GM21528 (cell line): ENCODE results near the gene ISCA2.
"Not testable (repeated sequence)": the region's sequence is repeated elsewhere in the genome, so short reads cannot be mapped to it uniquely, and the experiment has no call there.

ENCODE experiments used
- ATAC-seq: cut with Tn5 transposase; IDR thresholded peaks from one replicate; pipeline ENCODE4 v1.9.1; 2021; ENCODE audit warnings: mild to moderate bottlenecking, moderate library complexity; ENCODE audit not compliant: unreplicated experiment, low FRiP score

The ISCA2 gene, protein sequence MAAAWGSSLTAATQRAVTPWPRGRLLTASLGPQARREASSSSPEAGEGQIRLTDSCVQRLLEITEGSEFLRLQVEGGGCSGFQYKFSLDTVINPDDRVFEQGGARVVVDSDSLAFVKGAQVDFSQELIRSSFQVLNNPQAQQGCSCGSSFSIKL

DNA sequence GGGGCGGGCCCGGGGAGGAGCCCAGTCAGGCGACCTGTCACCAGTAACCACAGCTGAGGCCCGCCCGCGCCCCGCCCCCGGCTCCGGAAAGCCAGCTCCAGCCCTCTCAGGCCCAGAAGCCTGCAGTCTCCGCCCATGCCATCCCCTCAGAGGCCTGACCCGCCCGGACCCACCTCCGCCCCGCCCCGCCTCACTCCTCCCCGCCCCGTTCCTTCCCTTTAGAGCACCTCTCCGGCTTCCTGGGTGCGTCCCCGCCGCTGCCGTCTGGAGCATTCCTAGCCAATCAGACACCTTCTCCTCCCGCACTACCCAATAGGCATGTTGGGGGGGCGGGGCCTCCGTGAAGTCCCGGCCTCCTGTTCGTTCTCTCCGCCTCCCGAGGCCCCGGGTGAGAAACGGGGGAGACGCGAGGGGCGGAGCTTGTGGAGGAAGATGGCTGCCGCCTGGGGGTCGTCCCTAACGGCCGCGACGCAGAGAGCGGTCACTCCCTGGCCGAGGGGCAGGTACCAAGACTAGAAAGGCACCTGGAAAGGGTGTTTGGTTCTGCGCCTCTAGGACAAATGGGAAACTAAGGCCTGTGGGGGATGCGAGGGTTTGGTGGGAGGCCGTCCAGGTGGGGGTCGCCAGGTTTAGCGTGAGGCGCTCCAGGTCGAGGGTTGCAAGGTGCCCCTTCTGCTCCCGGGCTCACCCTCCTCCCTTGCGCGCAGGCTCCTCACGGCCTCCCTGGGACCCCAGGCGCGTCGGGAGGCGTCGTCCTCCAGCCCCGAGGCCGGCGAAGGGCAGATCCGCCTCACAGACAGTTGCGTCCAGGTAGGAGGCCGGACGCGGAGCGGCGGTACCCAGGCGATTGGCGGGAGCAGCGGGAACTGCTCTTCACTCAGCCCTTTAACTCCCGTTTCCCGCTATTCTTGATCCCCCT lies at the start of gene ISCA2:
Gene ISCA2, plus strand, starts transcription at position 423 of the 919 bp plus-strand sequence. Its CDS starts 10 bp downstream, at position 433.
- peak; percentile 85 for ATAC-seq

DNA sequence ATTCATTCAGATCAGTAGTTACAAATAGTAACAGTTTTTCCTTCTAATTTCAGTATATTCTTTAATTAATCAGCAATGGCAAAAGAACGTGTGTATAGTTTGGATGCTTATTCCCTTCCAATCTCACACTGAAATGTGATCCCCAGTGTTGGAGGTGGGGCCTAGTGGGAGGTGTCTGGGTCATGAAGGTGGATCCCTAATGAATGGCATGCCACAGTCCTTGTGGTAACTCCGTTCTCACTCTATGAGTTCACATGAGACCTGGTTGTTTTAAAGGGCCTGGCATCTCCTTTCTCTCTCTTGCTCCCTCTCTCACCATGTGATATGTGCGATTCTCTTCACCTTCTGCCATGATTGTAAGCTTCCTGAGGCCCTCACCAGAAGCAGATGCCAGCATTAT lies 48.7 kb upstream of the ISCA2 start:
- ATAC-seq: no peak

DNA sequence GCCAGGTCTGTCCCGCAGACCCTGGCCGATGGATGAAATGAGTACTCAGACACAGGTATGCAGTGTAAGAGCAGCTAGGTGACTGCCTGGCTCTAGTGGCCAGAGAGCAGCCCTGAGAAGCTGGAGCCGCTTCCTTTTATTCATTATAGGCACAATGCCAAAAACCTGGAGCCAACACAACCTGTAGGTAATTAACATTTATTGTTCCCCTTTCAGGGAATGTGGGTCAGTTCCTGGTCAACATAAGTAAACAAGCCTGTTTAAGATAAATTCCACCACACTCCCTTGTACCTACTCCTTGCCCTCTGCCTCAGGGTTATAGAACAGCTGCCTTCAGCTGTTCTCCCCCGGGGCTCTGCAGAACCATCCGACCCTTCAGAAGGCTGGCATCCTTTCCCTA lies 39.2 kb upstream of the ISCA2 start:
- not testable (repeated sequence) for ATAC-seq

DNA sequence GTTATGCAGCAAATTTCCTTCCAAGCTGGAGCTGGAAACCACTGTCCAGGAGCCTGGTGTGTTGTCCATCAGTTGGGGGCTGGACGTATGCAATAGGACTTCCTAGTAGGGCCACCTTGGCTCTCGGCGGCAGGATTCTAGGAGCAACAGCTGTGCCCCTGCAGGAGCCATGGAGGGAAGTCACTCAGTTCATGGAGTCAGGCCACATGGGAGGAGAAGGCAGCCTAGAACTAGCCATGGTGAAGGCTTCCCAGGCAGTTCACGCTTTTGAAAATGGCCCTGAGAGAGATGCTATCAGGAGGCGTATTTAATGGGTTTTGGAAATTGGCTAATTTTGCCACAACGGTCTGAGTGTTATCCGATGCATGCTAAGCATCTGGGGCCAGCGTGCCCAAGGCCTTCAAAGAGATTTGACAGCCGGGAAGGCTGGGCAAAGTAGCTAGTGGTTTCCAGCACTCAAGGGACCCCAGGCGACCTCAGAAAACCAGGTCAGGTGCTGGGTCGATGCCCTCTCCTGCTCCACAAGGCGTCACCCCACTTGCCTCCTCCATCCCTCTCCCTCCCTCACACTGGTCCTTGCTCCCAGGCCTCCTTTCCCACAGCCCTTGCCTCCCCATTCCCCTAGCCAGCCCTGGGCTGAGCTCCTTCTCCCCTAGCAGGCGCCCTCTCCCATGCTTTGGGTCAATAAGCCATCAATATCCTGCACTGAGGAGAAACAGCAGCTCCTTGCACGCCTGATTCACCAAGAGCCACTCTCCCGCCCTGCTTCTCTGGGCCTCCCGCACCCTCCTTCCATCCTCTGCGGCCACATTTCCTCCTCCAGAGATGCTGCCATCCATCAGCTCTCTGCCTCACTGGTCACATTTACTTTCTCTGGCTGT lies 36.6 kb upstream of the ISCA2 start:
- ATAC-seq: no peak

DNA sequence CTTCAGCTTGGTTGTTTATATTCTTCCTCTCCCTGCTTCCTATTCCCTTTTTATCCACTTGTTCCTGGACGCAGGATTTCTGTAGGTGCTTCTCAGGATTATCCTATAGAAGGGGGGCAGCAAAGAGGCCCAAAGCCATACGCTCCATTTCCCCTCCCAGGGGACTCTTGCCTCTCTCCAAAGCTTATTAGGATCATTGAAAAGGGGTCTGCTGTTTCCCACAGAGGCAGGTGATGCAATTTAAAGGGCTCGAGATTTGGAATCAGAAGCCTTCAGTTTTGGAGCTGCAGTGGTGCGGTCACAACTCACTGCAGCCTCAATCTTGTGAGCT lies 36.0 kb upstream of the ISCA2 start:
- ATAC-seq: no peak

DNA sequence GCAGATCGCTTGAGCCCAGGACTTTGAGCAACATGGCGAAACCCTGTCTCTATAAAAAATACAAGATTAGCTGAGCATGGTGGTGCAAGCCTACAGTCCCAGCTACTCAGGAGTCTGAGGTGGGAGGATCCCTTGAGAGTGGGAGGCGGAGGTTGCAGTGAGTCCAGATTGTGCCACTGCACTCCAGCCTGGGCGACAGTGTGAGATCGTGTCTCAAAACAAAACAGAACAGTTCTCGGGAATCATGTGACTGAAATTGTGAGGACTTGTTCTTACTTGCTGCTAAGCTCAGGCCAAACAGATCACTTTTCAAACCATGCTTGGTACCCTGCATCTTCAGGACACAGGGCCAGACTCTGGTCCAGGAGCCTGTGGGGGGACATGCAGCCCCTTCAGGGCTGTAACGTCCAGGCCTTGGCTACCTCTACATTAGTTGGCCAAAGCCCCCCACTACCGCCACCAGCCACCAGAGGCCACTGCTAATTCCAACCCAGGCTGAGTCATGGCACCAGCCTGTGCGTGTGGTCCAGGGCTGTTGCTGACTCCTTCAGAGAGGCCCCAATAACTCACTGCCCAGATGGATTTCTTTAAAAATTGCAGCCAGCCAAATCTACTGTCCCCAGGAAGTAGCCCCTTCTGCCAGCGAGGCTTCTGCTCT lies 34.1 kb upstream of the ISCA2 start:
- no peak for ATAC-seq

DNA sequence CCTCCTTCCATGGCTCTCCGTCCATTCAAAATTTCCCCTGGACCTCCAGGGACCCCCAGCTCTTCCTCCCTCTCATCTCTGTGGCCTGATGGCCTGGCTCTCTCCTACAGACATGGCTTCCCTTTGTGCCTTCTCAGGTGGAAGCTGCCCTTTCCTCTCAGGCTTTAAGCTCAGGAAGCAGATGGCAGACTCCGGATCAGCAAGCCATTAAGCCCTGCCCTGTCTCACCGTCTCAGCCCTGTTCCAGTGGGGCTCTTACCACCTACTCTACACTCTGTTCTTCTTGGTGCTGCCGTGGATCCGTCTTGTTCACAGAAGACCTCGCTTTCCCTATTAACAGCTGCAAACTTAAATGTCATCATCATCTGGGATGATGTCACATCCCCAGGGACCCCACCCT lies 33.6 kb upstream of the ISCA2 start:
- no peak for ATAC-seq

DNA sequence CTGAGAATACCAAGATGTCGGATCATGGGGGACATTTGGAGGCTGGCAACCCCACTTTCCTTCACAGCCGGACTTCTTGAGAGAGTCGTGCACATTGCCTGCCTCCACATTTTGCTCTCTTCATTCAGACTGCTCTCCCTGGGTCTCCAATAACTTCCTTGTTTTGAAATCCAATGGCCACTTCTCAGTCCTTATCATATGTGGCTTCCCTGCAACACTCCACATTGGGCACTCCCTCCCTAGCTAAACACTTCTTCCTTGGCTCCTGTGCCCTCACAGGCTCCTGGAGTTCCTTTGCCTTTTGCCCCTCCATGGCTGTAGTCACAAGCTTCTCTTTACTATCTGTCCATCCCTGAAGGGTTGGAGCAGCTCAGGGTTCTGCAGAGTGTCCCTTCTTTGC lies 30.6 kb upstream of the ISCA2 start:
- ATAC-seq: no peak

DNA sequence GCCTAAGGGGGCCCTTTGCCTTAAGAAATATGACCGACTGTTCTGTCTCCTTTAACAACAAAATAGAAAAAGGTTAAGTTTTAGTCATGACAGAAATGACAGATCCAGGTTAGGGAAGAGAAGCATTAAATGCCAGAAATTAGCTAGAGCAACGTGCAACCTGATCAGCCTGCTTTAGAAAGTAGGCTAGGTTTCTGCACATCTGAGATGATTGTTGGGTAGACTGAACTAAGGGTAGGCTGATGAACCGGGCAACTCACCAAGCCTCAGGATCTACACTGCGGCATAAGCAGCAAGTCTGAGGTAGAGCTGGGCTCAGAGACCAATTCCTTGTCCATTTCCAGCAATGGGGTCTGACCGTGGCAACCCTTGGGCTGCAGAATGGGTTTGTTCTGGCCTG lies 29.9 kb upstream of the ISCA2 start:
- no peak for ATAC-seq

DNA sequence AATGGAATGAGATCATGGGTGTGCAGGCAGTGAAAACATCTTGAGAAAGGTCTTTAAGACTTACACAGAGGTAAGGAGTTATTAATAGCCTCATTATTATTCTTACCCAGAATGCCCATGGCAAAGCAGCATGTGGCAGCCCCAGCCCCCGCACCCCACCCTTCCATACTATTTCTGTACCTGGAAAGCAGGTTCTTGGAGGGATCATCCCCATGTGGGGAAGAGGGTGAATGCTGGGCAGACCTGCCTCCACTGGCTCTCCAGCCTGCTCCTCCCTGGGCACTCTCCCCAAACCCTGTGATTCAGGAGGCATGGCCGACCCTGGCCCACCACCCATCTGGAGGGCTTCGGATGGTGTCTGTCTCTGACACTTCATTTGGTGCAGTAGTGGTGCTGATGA lies 28.8 kb upstream of the ISCA2 start:
- no peak for ATAC-seq

DNA sequence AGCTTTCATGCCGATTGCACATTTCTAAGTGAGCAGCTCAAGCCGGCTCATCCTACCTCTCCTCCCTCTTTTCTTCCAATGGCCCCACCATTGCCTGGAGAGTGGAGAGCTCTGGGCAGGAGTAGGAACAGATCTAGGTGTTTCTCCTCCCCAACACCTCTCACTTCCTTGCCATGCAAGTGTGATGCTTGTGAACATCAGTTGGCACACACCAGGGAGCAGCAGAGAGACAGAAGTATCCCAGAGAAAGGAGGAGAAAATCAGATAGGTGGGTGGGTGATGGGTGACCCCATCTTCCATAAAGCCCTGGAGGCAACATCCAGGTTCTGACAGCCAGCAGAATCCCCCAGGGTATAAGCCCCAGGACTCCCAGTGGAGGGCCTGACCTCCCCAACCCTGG lies 28.2 kb upstream of the ISCA2 start:
- no peak for ATAC-seq

DNA sequence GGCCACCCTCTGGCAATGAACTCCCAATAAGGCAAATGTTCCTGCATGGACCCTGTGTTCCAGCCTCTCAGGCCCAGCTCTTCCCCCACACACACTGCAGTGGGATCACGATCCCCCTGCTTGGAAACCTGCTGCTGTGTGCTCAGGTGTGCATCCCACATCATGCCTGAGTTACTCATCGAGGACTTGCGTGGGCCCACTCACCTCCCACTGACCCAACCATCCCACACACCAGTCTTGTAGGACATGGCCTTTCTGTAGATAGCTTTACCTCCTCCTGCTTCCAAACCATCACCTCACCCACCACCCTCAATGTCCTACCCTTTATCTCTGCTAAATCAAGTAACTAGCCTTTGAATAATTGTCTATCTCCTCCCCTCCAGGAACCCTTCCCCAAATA lies 25.1 kb upstream of the ISCA2 start:
- no peak for ATAC-seq

DNA sequence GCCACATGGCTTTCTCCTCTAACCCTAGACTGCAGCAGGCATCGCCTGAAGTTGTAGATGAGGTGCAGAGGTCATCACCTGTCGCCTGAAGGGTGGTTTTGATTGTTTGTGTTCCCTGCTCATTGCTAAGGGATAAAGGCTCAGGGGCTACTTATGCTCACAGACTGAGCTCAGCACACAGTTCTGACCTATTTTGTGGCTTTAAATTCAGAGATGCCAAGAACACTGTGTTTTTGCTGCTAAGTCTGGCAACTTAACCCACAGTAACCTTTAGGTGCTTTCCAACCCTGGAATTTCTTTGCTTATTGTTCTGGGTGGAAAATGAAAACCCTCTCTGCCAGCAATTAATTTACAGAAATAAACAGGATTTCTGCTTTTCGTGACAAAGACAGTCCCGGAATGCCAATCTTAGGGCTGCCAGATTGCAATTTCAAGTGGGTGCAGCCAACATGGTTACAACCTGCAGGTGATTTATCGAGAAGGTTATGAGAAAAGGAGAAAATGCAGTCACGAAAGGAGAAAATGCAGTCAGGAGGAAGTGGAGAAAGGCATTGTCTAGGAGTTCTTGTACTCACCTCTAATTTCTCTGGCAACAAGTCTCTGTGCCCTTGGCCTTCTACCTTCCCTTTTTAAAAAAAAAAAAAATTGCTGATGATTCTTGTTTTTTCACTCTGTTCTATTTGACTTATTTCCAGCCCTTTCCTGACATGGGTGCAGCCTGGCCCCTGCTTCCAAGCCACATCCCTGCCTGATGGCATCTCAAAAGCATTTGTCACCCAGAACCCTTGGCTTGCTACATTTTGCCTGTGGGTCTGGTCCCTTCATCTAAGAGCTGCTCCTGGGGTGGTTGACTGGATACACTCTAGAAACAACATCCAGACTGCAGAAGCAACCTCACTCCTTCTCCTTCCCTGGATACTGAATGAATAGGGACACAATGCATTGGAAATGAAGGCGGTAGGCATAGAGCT lies 23.7 kb upstream of the ISCA2 start:
- no peak for ATAC-seq

DNA sequence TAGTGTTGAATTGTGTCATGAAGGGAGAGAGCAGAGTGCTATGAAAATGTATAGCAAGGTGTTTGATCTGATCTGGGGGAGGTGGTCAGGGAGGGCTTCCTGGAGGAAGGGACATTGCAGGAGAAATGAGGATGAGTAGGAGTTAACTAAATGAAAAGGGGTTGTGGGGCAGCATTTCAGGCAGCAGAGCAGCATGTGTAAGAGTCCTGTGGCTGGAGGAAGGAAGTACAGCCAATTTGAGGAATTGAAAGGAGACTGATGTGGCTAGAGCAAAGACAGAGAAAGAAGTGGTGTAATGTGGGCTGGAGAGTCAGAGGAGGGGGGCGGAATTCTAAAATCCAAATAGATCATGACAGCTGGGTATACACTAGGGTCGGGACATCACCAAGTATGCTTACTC lies 21.0 kb upstream of the ISCA2 start:
- no peak for ATAC-seq

DNA sequence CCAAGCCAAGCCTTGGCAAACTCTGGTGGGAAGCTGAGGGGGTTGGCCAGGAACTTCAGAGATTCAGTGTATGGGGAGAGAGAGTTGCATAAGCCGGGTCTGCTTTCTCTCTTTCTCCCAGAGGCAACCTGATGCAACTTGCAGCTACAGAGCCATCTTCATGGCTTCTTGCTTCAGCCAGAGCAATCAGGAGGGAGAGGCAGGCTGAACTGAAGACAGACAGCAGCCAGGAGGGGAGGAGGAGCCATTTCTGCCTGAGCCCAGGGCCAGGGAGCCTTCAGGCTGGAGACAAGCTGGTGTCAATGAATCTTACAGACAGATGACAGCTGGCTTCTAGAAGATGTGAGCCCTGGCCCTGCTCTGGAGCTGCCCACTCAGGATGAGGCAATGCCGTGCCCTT lies 19.2 kb upstream of the ISCA2 start:
- no peak for ATAC-seq

DNA sequence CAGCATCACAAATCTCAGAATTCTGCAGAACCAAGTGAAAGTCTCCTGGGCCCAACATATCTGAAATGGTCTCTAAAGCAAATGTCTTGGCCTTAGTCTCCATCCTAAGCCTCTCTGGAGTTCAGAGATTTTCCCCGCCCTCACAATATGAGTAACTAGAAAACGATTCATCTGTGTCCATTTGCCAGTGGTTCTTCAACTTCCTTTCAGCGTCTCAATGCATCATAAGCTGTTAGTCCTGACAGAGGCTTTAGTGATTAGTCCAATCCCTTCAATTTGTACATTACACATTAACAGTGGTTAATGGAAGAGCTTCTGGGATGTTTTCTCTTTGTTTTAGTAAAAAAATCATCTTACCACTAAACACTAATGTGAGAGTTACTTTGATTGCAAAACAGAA lies 17.9 kb upstream of the ISCA2 start:
- ATAC-seq: no peak

DNA sequence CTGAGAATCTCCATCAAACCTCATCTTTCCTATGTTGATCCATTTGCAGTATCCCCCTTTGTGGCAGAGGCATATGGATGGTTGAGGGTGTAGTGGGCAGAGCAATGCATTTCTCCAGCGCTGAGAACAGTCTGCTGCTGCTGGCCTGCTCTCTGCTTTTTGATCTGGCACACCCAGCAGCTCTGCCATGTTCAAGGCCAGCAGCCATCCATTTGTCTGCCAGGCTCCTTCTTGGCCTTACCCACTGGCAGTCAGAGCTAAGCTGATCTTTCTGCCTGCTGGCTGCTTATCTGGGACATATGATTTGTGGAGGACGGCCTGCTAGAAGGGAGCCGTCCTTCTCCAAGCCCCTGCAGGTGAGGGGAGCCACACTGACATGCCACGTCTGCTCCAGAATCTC lies 17.5 kb upstream of the ISCA2 start:
- no peak for ATAC-seq

DNA sequence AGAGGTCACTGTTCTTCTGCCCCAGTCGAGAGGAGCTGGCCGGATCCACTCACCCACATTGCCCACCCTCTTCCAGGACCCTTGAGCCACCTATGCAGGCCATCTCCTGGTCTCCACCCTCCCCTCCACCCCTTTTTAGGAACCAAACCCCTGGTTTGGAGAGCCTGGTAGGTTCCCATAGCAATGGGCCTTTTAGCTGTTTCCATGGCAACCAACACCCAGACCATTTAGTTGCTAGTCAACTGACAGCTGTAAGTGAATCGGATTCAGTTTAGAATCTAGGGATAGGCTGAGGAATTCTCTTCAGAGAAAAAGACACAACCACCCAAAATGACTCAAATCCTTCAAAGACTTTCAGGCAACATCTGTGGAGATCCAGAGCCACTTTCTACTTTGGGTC lies 17.0 kb upstream of the ISCA2 start:
- ATAC-seq: no peak

DNA sequence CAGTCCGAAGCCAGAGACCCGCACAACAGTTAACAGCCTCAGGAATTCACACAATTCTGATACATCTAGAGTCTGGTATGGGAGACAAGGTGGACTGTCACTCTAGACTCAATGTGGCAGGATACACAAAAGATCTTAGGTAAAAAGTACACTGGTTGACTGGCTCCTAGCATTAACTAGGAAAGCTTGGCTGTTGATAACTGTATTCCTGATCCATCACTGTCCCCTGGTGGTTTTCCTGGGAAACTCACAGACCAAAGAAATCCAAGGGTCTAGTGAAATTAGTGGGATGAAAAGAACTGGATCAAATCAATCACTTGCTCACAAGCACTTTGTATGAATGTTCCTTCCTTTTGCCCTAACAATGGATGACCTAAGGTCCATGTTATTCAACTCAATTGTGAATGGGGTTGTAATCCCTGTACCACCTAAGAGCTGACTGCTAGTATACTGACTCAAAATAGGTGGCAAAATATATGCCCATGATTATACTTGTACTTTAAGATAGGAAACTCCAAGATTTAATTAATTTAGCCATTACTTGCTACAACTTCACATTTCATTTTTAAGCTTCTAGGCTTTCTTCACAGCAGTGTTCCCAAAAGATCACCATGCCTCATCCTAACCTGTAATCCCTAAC lies 14.4 kb upstream of the ISCA2 start:
- no peak for ATAC-seq
